ENCODE results near the gene ACTR5. TPM values are rescaled to one million over a fixed set of nuclear protein-coding genes. Genes with fewer than 3 reads are reported as not detected.

ACTR5 gene
- total RNA-seq, 2 experiments from 2014 or later, result 7.8 to 8.1 TPM

DNA sequence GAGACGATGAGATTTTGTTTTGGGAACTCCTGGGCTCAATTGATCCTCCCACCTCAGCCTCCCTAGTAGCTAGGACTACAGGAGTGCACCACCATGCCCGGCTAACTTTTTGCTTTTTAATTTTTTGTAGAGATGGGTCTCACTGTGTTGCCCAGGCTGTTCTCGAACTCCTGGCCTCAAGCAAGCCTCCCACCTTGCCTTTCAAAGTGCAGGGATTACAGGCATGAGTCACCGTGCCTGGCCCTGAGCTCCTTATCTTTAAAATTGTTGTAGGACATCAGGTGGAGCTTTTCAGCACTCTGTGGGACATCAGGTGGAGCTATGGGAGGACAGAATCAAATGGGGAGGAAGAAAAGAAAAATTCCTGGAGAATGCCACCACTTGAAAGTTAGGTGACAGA, 12.7 kb downstream of the ACTR5 start:
- ChIA-PET CTCF (no interaction called here), POLR2A (interaction anchor here (0.6 kb wide), 1 partner anchor 387 kb away, joined by 3 read pairs; no protein-coding TSS in a partner anchor)
- H3K9me3 Mint-ChIP-seq, result no peaks in the 10 kb centered on the region
- H3K4me1 Mint-ChIP-seq, result peaks cover 16% of the 10 kb centered on the region
- no peak for DNase-seq
- H3K27me3 Mint-ChIP-seq, result no peaks in the 10 kb centered on the region
- H3K4me3 Mint-ChIP-seq, result no peak overlapping the region
- H3K27ac Mint-ChIP-seq, result no peak overlapping the region
- H3K36me3 Mint-ChIP-seq (ENCODE audit: low read depth), result peaks cover 54% of the 10 kb centered on the region

DNA sequence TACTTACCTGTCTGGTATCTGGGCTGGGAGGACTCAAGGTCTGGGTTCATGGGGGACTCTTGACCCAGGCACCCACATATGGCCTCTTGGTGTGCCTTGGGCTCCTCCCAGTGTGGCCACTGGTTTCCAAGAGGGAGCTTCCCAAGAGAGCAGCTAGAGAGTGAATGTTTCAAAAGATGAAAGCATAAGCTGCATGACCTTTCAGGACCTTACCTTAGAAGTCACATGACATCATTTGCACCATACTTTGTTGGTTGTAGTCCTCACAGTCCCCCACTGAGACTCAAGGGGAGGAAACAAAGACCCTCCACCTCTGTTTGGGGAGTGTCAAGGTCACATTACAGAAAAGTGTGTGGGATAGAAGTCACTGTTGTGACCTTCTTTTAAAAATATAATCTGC, 13.9 kb downstream of the ACTR5 start:
- Mint-ChIP-seq H3K27me3 (no peaks in the 10 kb centered on the region), H3K9me3 (no peaks in the 10 kb centered on the region), H3K27ac (no peak overlapping the region), H3K4me1 (peaks cover 16% of the 10 kb centered on the region), H3K4me3 (no peak overlapping the region), H3K36me3 (ENCODE audit: low read depth) (peaks cover 51% of the 10 kb centered on the region)
- ChIA-PET POLR2A (no interaction called here), CTCF (interaction anchor here (0.5 kb wide), 1 partner anchor 97 kb away, joined by 3 read pairs; no protein-coding TSS in a partner anchor)
- no peak for DNase-seq

DNA sequence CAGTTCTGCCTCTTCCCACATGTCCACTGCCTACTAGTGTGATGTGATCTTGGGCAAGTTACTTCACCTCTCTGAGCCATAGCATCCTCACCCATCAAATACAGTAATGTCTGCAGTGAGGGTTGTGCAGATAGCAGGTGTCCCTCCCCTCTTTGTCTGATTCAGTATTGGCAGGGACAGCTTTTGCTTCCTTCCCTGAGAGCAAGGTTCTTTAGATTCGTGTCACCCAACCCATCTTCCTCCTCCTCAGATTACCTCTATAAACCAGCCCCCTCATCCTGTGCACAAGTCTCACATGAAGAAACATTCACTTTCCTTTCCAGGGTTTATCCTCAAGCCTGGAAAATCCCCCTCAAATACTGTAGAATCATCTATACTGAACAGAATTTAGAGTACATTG, 15.4 kb downstream of the ACTR5 start:
- POLR2A ChIA-PET, result no interaction called here
- no peak overlapping the region for H3K27ac Mint-ChIP-seq
- H3K27me3 Mint-ChIP-seq, result no peaks in the 10 kb centered on the region
- no peak for DNase-seq
- peaks cover 51% of the 10 kb centered on the region for H3K36me3 Mint-ChIP-seq (ENCODE audit: low read depth)
- peaks cover 16% of the 10 kb centered on the region for H3K4me1 Mint-ChIP-seq
- CTCF ChIA-PET, result interaction anchor here (1.0 to 2.9 kb wide), 3 partner anchors 9 to 18 kb away, joined by 3 to 22 read pairs (median 3); no protein-coding TSS in a partner anchor
- H3K4me3 Mint-ChIP-seq, result no peak overlapping the region
- H3K9me3 Mint-ChIP-seq, result no peaks in the 10 kb centered on the region

DNA sequence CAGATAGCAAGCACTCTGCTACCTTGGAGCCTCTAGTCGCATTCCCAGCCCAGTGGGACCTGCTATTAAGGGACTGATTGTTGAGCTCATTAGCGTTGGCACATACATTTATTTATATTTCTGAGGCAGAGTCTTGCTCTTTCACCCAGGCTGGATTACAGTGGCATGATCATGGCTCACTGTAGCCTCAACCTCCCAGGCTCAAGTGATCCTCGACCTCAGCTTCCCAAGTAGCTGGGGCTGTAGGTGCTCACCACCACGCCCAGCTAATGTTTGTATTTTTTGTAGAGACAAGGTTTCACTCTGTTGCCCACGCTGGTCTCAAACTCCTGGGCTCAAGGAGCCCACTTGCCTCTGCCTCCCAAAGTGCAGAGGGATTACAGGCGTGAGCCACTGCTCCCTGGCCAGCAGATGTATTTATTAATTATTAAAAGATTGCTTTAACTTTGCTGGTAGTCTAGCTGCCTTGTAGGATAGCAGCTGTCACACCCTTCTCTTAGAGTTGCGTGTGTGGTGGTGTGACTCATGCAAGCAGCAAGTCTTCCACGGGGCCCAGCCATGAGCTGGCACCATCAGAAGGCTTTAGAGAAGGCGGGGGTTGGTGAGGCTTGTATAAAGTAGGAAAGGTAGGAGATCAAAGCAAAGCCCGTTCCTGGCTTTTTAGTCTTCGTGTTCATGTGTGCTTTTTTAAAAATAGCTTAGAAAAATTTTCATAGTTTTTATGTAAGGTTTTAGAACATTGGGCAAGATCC, 16.5 kb downstream of the ACTR5 start:
- peaks cover 16% of the 10 kb centered on the region for H3K4me1 Mint-ChIP-seq
- H3K4me3 Mint-ChIP-seq, result no peak overlapping the region
- H3K9me3 Mint-ChIP-seq, result no peaks in the 10 kb centered on the region
- ChIA-PET CTCF (interaction anchor here (1.0 to 2.9 kb wide), 5 partner anchors 9 to 42 kb away, joined by 3 to 22 read pairs (median 4); no protein-coding TSS in a partner anchor), POLR2A (no interaction called here)
- no peak overlapping the region for H3K27ac Mint-ChIP-seq
- H3K36me3 Mint-ChIP-seq (ENCODE audit: low read depth), result peaks cover 50% of the 10 kb centered on the region
- H3K27me3 Mint-ChIP-seq, result no peaks in the 10 kb centered on the region
- DNase-seq, result peak; percentile 22

DNA sequence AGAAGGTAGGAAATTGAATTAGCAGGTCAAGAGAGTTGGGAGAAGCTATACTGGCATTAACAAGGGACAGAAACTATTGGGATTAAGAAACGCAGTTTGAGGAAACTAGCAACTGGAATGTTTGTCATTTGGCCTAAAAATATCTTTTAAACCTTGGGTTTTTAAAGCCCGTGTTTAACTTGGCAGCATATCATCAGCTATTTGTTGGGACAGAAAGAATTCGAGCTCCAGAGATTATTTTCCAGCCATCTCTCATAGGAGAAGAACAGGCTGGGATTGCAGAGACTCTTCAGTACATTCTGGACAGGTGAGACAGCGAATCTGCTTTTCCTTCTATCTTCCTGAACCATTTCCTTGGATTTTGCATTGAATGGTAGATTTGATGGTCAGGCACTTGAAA, 17.8 kb downstream of the ACTR5 start:
- POLR2A ChIA-PET, result no interaction called here
- H3K36me3 Mint-ChIP-seq (ENCODE audit: low read depth), result peaks cover 44% of the 10 kb centered on the region
- no peak overlapping the region for H3K4me3 Mint-ChIP-seq
- no peaks in the 10 kb centered on the region for H3K27me3 Mint-ChIP-seq
- peaks cover 16% of the 10 kb centered on the region for H3K4me1 Mint-ChIP-seq
- CTCF ChIA-PET, result interaction anchor here (0.7 to 1.9 kb wide), 6 partner anchors 10 to 41 kb away, joined by 3 to 6 read pairs (median 3); no protein-coding TSS in a partner anchor
- no peak overlapping the region for H3K27ac Mint-ChIP-seq
- no peak for DNase-seq
- H3K9me3 Mint-ChIP-seq, result no peaks in the 10 kb centered on the region

DNA sequence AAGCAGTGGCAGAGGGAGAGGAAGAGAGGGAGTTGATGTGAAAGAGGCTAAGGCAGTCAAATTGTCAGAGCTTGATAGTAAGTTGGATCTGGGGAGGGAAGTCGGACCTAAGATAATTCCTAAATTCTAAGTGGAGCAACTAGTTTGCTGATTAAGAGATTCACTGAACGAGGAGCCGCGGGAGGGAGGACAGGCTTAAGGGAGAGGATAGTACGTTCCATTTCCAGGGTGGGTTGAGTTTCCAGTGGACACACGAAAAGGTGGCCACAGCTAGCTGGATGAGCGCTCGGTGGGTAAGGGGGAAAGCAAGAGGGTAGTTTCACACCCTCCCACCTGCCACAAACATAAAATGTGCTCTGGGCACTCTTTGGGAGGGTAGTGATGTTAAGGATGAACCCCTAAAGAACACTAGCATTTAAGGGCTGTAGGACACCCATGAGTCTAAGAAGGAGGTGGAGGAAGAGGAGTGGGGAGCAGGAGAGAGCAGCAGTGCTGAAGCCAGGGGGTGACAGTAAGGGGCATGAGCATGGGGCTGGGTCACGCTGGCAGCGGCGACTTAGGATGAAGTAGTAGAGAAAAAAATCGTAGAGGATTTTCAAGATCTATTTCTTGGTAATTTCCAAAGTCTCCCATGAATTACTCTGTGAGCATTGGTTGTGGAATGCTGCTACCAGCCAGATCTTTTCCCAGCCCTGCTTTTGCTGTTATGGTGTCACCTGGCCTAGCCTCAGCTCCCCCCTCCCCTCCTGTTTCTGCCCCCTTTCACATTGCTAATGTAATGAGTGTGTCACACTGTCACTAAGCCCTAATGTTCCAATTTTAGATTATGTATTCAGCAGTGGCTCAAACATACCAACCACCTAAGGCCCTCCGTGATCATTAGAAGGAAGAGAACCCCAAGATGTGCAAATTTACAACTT, 21.4 kb downstream of the ACTR5 start:
- Mint-ChIP-seq H3K9me3 (peaks cover 6% of the 10 kb centered on the region), H3K4me1 (peaks cover 4% of the 10 kb centered on the region), H3K27me3 (no peaks in the 10 kb centered on the region), H3K27ac (no peak overlapping the region), H3K4me3 (no peak overlapping the region), H3K36me3 (ENCODE audit: low read depth) (peaks cover 37% of the 10 kb centered on the region)
- ChIA-PET CTCF (interaction anchor here (0.5 kb wide), 1 partner anchor 130 kb away, joined by 5 read pairs; no protein-coding TSS in a partner anchor), POLR2A (no interaction called here)
- DNase-seq, result no peak

DNA sequence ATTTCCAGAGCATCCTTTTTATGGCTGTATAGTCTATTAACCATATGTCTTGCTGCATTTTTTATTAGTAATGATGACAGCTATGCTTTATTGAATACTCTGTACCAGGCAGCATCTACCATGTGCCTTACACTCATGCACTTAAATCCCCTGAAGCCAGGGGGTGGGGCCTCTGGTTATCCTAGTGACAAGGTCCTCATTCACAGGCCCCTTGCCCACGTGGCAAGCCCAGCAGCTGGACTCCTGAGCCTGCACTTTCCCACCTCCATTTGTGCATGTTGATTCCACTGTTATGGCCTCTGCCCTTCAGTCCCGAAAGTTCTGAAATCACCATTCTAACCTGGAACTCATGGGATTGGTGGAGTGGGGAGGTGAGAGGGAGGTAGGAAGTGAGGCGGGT, 22.3 kb downstream of the ACTR5 start:
- Mint-ChIP-seq H3K27me3 (no peaks in the 10 kb centered on the region), H3K27ac (no peak overlapping the region), H3K4me1 (no peaks in the 10 kb centered on the region), H3K36me3 (ENCODE audit: low read depth) (peaks cover 35% of the 10 kb centered on the region), H3K4me3 (no peak overlapping the region), H3K9me3 (peaks cover 6% of the 10 kb centered on the region)
- no peak for DNase-seq
- POLR2A ChIA-PET, result no interaction called here
- CTCF ChIA-PET, result interaction anchor here (0.5 to 0.9 kb wide), 2 partner anchors 56 to 131 kb away, joined by 3 to 5 read pairs; no protein-coding TSS in a partner anchor

DNA sequence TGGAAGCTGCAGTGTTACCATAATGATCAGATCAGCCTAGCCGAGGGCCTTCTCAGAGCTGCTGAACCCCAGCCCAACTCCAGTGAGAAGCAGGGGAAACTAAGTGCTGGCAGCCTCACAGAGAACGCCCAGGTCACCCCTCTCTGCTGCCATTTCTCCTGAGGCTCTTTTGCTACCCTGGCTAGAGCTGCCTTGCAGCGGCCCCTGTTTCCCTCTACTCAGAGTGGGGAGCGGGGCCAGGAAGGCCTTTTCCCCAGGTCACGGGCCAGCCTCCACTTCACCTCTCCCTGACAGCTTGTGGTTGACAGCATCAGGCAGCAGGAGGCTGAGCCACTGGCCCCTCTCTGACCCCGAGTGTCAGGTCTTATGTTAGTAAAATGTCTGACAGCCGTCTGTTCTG, 22.7 kb downstream of the ACTR5 start:
- Mint-ChIP-seq H3K4me1 (no peaks in the 10 kb centered on the region), H3K27ac (peak overlapping the region; percentile 26), H3K9me3 (peaks cover 6% of the 10 kb centered on the region), H3K36me3 (ENCODE audit: low read depth) (peaks cover 31% of the 10 kb centered on the region), H3K27me3 (no peaks in the 10 kb centered on the region), H3K4me3 (no peak overlapping the region)
- DNase-seq, result no peak
- ChIA-PET POLR2A (no interaction called here), CTCF (interaction anchor here (0.9 kb wide), 1 partner anchor 56 kb away, joined by 3 read pairs; no protein-coding TSS in a partner anchor)

DNA sequence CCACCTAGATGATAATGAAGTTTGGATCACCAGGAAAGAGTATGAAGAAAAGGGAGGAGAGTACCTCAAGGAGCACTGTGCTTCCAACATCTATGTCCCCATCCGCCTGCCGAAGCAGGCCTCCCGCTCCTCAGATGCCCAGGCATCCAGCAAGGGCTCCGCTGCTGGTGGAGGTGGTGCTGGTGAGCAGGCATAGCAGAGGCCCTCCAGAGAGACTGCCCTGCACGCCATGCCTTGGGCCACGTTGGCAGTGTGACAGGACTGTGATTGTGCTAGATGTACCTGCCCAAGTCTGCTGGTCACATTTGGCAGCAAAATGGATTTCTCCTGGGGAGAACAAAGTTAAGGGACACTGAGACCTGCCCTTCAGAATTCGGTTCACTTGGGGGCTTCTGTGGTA, 23.4 kb downstream of the ACTR5 start:
- POLR2A ChIA-PET, result no interaction called here
- Mint-ChIP-seq H3K9me3 (peaks cover 6% of the 10 kb centered on the region), H3K27me3 (no peaks in the 10 kb centered on the region), H3K36me3 (ENCODE audit: low read depth) (peaks cover 30% of the 10 kb centered on the region), H3K27ac (no peak overlapping the region), H3K4me1 (no peaks in the 10 kb centered on the region), H3K4me3 (no peak overlapping the region)
- CTCF ChIA-PET, result no interaction called here
- DNase-seq, result no peak

DNA sequence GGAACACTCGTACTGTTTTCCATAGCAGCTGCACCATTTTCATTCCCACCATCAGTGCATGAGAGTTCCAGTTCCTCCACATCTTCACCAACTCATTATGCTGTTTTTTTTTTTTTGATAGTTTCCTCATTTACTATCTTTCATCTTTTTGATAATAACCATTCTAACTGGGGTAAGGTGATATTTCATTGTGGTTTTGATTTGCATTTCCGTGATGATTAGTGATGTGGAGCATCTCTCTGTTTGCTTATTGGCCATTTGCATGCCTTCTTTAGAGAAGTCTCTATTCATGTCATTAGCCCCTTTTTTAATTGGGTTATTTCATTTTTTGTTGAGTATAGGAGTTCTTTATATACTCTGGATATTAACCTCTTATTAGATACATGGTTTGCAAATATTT, 25.9 kb downstream of the ACTR5 start:
- ChIA-PET CTCF (interaction anchor here (1.8 kb wide), 1 partner anchor 10 kb away, joined by 7 read pairs; no protein-coding TSS in a partner anchor), POLR2A (no interaction called here)
- no peaks in the 10 kb centered on the region for H3K27me3 Mint-ChIP-seq
- no peak overlapping the region for H3K27ac Mint-ChIP-seq
- DNase-seq, result no peak
- peaks cover 22% of the 10 kb centered on the region for H3K36me3 Mint-ChIP-seq (ENCODE audit: low read depth)
- no peaks in the 10 kb centered on the region for H3K4me1 Mint-ChIP-seq
- H3K4me3 Mint-ChIP-seq, result no peak overlapping the region
- peaks cover 6% of the 10 kb centered on the region for H3K9me3 Mint-ChIP-seq

DNA sequence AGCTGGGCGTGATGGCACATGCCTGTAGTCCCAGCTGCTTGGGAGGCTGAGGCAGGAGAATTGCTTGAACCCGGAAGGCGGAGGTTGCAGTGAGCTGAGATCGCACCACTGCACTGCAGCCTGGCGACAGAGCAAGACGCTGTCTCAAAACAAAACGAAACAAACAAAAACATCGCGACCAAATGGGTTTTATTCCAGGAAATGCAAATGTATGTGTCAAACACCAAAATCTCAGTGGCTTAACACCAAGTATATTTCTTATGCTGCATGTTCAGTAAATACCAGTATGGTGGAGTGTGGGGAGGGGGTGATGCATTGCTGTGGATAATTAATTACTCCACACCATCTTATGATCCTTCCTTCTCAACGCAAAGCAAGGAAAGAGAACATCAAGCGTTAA, 28.1 kb downstream of the ACTR5 start:
- no peak for DNase-seq
- H3K27ac Mint-ChIP-seq, result no peak overlapping the region
- H3K36me3 Mint-ChIP-seq (ENCODE audit: low read depth), result peaks cover 19% of the 10 kb centered on the region
- no peak overlapping the region for H3K4me3 Mint-ChIP-seq
- ChIA-PET CTCF (interaction anchor here (1.6 kb wide), 1 partner anchor 11 kb away, joined by 6 read pairs; no protein-coding TSS in a partner anchor), POLR2A (no interaction called here)
- peaks cover 6% of the 10 kb centered on the region for H3K9me3 Mint-ChIP-seq
- H3K4me1 Mint-ChIP-seq, result no peaks in the 10 kb centered on the region
- no peaks in the 10 kb centered on the region for H3K27me3 Mint-ChIP-seq

DNA sequence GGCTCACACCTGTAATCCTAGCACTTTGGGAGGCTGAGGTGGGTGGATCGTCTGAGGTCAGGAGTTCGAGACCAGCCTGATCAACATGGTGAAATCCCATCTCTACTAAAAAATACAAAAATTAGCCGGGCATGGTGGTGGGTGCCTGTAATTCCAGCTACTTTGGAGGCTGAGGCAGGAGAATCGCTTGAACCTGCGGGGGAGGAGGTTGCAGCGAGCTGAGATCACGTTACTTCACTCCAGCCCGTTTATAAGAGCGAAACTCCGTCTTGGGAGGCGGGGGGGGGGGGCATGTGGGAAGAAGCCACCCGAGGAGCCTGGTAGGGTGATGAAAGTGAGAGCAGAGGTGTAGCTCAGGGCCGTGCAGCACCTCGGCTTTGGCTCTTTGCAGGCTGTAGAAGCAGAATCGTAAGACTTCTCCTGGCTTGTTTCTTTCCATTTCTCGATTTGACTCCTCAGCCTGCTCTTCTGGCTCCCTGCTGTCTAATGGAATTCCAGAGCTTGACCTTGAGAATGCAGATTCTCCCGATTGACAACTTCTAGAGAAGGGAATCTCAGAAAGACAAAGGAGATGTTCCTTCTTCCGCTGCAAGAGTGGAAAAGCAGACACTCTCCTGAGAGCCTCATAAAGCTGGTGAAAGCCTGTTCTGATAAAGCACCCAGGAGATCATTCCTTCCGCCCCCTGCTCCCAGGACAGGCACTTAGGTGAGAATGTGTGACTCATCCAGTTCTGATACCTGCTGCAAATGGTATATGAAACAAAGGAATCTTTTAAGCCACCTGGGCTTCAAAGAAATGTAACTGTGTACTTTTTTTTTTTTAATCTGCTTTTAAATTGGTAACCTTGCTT, 31.2 kb downstream of the ACTR5 start:
- Mint-ChIP-seq H3K9me3 (no peaks in the 10 kb centered on the region), H3K4me3 (no peak overlapping the region), H3K36me3 (ENCODE audit: low read depth) (peaks cover 1% of the 10 kb centered on the region), H3K27me3 (no peaks in the 10 kb centered on the region), H3K4me1 (no peaks in the 10 kb centered on the region), H3K27ac (no peak overlapping the region)
- DNase-seq, result no peak
- POLR2A ChIA-PET, result no interaction called here
- CTCF ChIA-PET, result interaction anchor here (0.7 to 1.3 kb wide), 2 partner anchors 13 to 24 kb away, joined by 3 to 6 read pairs; no protein-coding TSS in a partner anchor

Data from activated CD4-positive, alpha-beta T cell treated with anti-CD3 and anti-CD28 coated beads, Interleukin-2, amount 10 ng/mL, durations not matched to agents 7 days and 5 days (primary cell).